GM19372 (cell line): ENCODE data around the gene MEA1.
A peak's percentile ranks its signal among the peaks of the same experiment; 100 is the strongest.
"Not testable (repeated sequence)": the region's sequence is repeated elsewhere in the genome, so short reads cannot be mapped to it uniquely, and the experiment has no call there.

ENCODE experiments used
- ATAC-seq: cut with Tn5 transposase; IDR thresholded peaks from one replicate; pipeline ENCODE4 v1.9.1; 2021; ENCODE audit warnings: mild to moderate bottlenecking, low read depth, moderate library complexity; ENCODE audit not compliant: unreplicated experiment

MEA1 gene

GRCh38 chr6:43013843-43014433 lies at the start of gene MEA1, which contains the start of gene KLHDC3:
TSS of gene MEA1 (minus strand) at chr6:43013946. CDS start at chr6:43013813, 133 bp downstream.
TSS of gene KLHDC3 (plus strand) at chr6:43014249. CDS start at chr6:43017193, 2,944 bp downstream.
- ATAC-seq = peak; percentile 94

- no peak for ATAC-seq
These were observed 49.1 kb upstream of the MEA1 start for GRCh38 chr6:43062818-43063217.

- ATAC-seq = no peak
These were observed 48.1 kb upstream of the MEA1 start for GRCh38 chr6:43061861-43062260.

GRCh38 chr6:43060755-43061633 lies 47.2 kb upstream of the MEA1 start:
- no peak for ATAC-seq

- no peak for ATAC-seq
These were observed 46.4 kb upstream of the MEA1 start for GRCh38 chr6:43060034-43060754.

GRCh38 chr6:43059168-43060033 lies 45.7 kb upstream of the MEA1 start, which contains the start of the genes KLC4 and MRPL2:
TSS of gene KLC4 (plus strand) at chr6:43059631. CDS start at chr6:43061336, 1,705 bp downstream.
TSS of gene MRPL2 (minus strand) at chr6:43059434. CDS start at chr6:43059381, 53 bp downstream.
- peak; percentile 91 for ATAC-seq

GRCh38 chr6:43058531-43058930 lies 44.8 kb upstream of the MEA1 start:
- no peak for ATAC-seq

- no peak for ATAC-seq
These were observed 42.2 kb upstream of the MEA1 start for GRCh38 chr6:43055966-43056365.

GRCh38 chr6:43054206-43054943 lies 40.6 kb upstream of the MEA1 start:
- no peak for ATAC-seq

GRCh38 chr6:43053545-43054205 lies 39.9 kb upstream of the MEA1 start, which contains the start of gene CUL7:
TSS of gene CUL7 (minus strand) at chr6:43053851. CDS start at chr6:43052788, 1,063 bp downstream.
- ATAC-seq = peak; percentile 87

- no peak for ATAC-seq
These were observed 39.2 kb upstream of the MEA1 start for GRCh38 chr6:43052842-43053544.

- ATAC-seq = no peak
These were observed 38.6 kb upstream of the MEA1 start for GRCh38 chr6:43052225-43052841.

- no peak for ATAC-seq
These were observed 37.2 kb upstream of the MEA1 start for GRCh38 chr6:43050981-43051380.

GRCh38 chr6:43047998-43048397 lies 34.3 kb upstream of the MEA1 start:
- ATAC-seq = no peak

GRCh38 chr6:43045371-43045930 lies 31.7 kb upstream of the MEA1 start:
- ATAC-seq = no peak

GRCh38 chr6:43043310-43043709 lies 29.6 kb upstream of the MEA1 start:
- no peak for ATAC-seq

- not testable (repeated sequence) for ATAC-seq
These were observed 27.7 kb upstream of the MEA1 start for GRCh38 chr6:43041475-43041874.
